Stimulated activated CD8-positive, alpha-beta memory T cell treated with anti-CD3 and anti-CD28 coated beads, Interleukin-7, amount 100 ng/mL, for 4 hours (primary cell): ENCODE results near the gene PTPRD.

Experiments
- DNase-seq, 2 donors: peaks; one replicate each; pipeline ENCODE4 v3.0.0-alpha.2; 2020; ENCODE audit warnings: low read depth in 2 of 2

Gene PTPRD

GRCh38 chr9:8388132-8388531, 2224.7 kb downstream of the PTPRD start:
- DNase-seq, result no peak

DNA sequence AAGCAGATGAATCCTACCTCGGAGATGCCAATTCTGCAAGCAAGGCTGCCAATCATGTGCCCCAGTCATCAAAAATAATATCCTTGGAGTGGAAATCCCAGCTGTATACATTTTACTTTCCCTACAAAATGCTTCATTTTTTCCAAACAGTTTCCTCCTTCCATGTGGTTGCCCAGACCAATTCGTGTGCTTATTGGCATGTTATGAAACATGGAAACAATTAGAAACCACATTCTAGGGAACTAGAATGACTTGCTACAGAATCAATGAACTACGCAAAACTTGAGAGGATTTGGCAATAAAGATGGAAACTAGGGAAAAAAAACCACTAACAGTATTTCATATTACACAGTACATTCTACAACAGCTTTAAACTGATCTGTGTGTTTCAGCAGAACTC, 2228.7 kb downstream of the PTPRD start:
- DNase-seq, result no peak

DNA sequence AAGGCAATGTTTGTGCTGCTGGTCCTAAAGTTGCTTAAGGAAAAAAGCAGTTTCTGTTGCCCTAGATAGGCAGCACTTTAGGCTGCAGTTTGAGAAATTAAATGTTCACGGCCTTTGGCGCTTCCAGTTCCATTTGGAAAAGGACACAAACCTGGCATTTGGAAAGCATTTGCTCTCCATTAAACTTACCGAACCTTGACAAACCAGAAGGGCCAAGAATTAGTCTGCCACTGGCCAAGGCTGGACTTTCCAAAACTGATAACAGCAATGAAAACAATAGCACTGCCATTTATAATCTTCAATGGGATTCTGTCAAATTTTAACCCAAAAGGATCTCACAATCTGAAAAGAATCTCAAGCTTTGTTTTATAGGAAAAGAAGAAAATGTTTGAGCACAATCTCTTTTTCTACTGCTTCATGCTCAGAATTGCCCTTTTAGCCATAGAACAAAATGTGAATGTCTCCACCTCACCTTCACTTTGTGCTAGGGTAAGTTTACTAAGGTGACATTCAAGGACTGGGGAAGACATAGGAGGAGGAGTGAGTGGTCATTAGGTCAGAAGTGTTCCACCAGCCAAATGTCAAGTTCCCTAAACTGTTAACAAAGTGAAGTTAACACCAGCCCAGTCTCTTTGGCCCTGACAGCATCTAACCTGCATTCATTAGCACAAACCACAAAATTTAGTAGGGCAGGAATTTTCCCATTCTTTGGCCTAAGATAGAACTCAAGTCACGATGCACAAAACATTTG, 2229.8 kb downstream of the PTPRD start:
- DNase-seq, result no peak

DNA sequence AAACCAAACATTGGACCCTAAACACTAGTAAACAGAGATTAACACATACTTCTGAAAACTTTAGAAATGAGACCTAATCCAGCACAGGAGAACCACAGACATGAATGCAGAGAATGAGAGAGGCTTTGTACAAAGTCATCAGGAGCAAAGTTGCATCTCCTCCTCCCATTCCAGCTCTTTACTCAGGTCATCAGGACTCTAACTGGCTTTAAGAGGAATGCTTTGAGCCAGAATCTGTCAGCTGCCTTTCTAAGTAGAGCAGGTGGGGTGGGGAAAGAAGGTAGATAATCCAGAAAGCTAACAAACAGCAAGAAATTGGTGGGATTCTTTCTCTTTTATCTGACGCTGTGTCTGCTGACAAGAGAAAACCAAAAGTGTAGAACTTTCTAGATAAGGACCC, 2230.5 kb downstream of the PTPRD start:
- no peak for DNase-seq

DNA sequence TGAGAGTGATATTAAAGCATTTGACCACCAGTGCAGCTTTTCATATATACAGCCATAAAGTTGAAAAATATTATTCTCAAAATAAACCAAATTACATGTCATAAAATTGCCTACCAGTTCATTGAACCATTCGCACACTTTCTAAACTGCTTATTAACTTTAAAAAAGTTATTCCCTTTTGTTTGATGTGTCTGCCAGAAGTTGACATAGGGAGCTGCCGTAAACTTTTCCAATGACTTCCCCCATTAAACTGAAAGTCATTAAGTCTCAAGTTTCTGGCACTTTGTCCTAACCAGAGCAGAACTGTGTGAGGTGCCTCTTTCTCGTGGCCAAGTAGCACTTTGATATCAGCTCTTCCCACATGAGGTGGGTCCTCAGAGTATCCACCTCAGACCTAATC, 2231.2 kb downstream of the PTPRD start:
- DNase-seq, result no peak

DNA sequence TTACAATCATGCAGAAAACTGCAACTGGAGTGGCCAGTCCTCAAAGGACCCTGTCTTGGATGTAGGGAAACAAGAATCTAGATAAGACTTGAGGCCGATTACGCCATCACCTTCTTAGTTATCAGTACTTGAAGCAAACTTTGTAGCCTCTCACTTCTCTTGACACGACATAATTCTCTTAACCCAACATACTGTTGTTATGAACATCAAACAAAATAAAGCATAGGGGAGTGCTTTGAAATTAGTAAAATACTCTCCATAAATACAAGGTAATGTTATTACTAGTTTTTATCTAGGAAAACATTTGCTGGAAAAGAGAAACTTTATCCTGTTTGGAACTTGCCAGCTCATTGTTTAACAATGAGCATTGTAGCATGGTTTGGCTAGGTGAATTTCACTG, 2238.3 kb downstream of the PTPRD start:
- DNase-seq, result no peak

- DNase-seq, result no peak
These were observed 2241.1 kb downstream of the PTPRD start for GRCh38 chr9:8371686-8372085.

- DNase-seq, result no peak
These were observed 2246.5 kb downstream of the PTPRD start for GRCh38 chr9:8366161-8366926.

GRCh38 chr9:8365466-8366160, 2247.2 kb downstream of the PTPRD start:
- DNase-seq, result no peak

- DNase-seq, result no peak
These were observed 2247.8 kb downstream of the PTPRD start for GRCh38 chr9:8365029-8365428.

DNA sequence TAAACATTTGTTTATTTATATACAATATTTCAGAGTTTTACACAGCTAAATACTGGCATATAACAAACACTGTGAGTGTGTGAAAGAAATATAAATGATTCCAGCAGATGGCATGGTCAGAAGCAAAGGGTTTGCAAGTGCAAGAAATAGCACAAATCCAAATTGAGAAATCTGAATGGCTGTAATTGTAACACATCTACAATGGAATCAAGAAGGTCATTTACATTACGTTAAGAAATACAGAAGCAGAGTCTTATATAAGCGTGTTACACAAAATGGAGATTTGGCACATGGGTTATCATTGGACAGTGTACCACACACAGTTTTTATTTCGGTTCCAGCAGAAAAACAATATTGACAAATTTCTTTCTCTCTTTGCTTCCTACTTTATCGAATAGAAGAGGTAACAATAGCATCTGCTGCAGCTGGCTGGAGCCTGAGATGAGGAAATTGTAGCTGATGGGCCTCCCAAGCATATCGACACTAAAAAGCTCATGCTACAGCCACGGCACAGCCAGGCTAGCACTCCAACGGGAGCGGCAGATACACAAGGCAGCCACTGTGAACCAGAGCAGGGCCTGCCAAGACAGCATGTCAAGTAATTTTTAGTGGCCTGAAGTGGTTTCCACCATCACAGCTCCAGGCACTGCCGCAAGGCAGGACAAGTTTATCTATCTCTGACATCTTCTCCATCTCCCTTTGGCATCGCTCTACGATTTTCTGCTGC, 2248.6 kb downstream of the PTPRD start:
- no peak for DNase-seq

DNA sequence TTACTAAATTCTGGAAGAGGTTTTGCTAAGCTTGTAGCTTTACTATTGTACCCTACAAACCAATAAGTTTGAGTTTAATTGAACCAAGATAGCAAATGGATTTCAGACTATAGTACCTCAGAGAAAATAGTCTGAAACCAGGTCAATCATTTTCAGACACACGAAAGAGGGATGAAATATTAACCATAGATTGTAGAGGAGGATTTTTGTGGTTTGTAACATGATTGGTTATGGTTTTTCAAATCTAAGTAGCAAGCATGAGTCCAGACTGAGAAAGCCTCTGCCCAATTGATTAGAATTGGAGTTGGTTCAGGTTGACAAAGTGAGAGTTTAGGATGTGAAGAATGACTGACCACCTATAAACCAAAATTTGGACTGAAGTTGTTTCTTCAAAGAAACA, 2250.6 kb downstream of the PTPRD start:
- DNase-seq, result no peak

DNA sequence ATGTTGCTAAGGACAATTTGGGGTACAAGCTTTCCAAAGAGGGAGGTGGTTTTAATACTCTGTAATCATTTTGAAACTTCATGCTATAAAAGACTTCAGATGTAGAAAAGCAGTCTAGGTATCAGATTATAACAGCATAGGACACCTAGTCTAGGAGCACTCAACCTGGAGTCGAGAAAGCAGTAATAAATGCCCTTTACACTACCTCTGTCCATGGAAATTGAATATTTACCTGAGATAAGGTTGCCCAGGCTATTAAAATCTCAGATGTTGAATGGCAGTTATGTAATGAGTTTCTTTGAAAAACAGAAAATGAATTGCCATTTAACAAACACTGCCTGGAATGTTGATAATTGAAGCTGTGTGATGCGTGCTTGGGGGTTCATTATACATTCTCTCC, 2251.4 kb downstream of the PTPRD start:
- DNase-seq, result no peak

- no peak for DNase-seq
These were observed 2256.4 kb downstream of the PTPRD start for GRCh38 chr9:8356406-8356805.

- no peak for DNase-seq
These were observed 2261.4 kb downstream of the PTPRD start for GRCh38 chr9:8351436-8351835.

DNA sequence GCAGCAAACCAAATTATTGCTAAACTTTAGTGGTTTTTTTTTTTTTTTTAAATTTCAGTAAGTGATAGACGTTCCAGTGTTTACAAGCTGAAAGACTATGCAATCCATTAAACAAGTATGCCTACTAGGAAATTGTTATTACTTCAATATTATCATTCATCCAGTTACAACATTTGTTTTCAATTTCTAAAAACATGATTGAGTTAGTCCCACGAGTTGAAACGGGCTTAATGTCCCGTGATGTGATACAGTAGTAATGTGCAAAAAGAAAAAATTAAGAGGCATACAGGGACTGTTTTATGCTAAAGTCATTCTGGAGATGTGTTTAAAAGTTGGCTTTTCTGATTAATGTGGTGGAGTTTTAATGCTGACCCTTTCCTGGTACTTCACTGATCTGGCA, 2262.9 kb downstream of the PTPRD start:
- no peak for DNase-seq

- no peak for DNase-seq
These were observed 2263.4 kb downstream of the PTPRD start for GRCh38 chr9:8349376-8349775.

DNA sequence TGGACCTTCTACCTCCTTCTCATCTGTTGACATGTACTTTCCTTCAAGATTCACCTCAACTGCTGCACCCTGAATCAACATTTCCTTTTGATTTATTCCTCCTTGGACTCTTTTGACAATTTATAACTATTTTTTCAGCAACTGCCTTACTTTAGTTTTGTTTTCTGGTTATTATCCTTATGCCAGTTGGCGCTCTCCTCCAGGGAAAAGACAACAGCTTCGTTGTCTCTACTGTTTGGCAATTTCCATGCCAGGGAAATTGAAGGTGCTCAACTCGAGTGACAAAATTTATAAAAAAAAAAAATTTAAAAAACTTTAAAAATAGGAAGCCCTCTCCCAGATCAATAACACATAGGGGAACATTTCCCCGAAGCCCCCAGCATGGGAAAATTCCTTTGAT, 2264.0 kb downstream of the PTPRD start:
- no peak for DNase-seq

GRCh38 chr9:8346296-8346695, 2266.5 kb downstream of the PTPRD start:
- DNase-seq, result no peak

- no peak for DNase-seq
These were observed 2273.9 kb downstream of the PTPRD start for GRCh38 chr9:8338767-8339510.
